ENCODE results near the gene NDUFS6. TPM values are rescaled to one million over a fixed set of nuclear protein-coding genes. Genes with fewer than 3 reads are reported as not detected.

Gene NDUFS6
- polyA plus RNA-seq, 2 of the 4 experiments (the other 2 are of a cell fraction), result 76.0 to 192 TPM

DNA sequence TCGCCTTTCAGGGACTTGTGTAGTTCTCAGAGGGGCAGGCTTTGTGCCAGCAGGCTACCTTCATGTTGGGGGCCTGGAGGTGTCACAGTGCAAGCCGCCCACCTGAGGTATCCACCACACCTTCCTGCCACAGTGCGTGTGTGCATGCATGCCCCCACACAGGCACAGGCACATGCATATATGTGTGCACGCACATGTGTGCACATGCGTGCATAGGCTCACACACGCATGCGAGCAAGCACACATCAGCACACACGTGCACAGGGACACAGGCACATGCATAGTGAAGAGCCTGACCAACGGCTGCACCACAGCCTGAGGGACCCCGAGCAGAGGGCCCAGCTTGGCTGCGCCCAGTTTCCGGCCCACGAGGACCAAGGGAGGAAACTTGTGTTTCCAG lies 45.4 kb downstream of the NDUFS6 start:
- no peak overlapping the region for H3K27ac ChIP-seq
- ChIA-PET POLR2A (no interaction called here), CTCF (no interaction called here)
- 53% methylated on average over 11 of the region's 13 CpGs for WGBS (ENCODE audit: missing lambda C conversion rate)
- no peak for DNase-seq (ENCODE audit: low read depth in 1 of 2, low spot score in 1 of 2)
- H3K4me3 ChIP-seq, result no peak overlapping the region
- ATAC-seq, result no peak
- no peak for FAIRE-seq
- no peaks in the 10 kb centered on the region for H3K9me3 ChIP-seq
- TF ChIP-seq, protein P1, sequence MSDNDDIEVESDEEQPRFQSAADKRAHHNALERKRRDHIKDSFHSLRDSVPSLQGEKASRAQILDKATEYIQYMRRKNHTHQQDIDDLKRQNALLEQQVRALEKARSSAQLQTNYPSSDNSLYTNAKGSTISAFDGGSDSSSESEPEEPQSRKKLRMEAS (IDR thresholded peaks at IDR 0.05), result no peak
- TF ChIP-seq CHD2 (IDR thresholded peaks at IDR 0.05; ENCODE audit: low read length, partially characterized antibody), result no peak
- TF ChIP-seq, protein P2, sequence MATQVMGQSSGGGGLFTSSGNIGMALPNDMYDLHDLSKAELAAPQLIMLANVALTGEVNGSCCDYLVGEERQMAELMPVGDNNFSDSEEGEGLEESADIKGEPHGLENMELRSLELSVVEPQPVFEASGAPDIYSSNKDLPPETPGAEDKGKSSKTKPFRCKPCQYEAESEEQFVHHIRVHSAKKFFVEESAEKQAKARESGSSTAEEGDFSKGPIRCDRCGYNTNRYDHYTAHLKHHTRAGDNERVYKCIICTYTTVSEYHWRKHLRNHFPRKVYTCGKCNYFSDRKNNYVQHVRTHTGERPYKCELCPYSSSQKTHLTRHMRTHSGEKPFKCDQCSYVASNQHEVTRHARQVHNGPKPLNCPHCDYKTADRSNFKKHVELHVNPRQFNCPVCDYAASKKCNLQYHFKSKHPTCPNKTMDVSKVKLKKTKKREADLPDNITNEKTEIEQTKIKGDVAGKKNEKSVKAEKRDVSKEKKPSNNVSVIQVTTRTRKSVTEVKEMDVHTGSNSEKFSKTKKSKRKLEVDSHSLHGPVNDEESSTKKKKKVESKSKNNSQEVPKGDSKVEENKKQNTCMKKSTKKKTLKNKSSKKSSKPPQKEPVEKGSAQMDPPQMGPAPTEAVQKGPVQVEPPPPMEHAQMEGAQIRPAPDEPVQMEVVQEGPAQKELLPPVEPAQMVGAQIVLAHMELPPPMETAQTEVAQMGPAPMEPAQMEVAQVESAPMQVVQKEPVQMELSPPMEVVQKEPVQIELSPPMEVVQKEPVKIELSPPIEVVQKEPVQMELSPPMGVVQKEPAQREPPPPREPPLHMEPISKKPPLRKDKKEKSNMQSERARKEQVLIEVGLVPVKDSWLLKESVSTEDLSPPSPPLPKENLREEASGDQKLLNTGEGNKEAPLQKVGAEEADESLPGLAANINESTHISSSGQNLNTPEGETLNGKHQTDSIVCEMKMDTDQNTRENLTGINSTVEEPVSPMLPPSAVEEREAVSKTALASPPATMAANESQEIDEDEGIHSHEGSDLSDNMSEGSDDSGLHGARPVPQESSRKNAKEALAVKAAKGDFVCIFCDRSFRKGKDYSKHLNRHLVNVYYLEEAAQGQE (IDR thresholded peaks at IDR 0.05), result no peak
- no peak for TF ChIP-seq SREBF2 (IDR thresholded peaks at IDR 0.05)
- no peak for TF ChIP-seq ZSCAN20 (CRISPR knock-in tag; IDR thresholded peaks at IDR 0.05)
- TF ChIP-seq, protein P3, sequence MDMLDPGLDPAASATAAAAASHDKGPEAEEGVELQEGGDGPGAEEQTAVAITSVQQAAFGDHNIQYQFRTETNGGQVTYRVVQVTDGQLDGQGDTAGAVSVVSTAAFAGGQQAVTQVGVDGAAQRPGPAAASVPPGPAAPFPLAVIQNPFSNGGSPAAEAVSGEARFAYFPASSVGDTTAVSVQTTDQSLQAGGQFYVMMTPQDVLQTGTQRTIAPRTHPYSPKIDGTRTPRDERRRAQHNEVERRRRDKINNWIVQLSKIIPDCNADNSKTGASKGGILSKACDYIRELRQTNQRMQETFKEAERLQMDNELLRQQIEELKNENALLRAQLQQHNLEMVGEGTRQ (IDR thresholded peaks at IDR 0.05), result no peak
- TF ChIP-seq FOSL2 (IDR thresholded peaks at IDR 0.05), result no peak
- TF ChIP-seq FOSL2 (CRISPR knock-in tag; IDR thresholded peaks at IDR 0.05), result no peak
- no peak for TF ChIP-seq MYC (IDR thresholded peaks at IDR 0.05; ENCODE audit: borderline replicate concordance, low read length)
- no peak for TF ChIP-seq RARB (CRISPR knock-in tag; IDR thresholded peaks at IDR 0.05)
- TF ChIP-seq EHF (CRISPR knock-in tag; IDR thresholded peaks at IDR 0.05), result no peak
- TF ChIP-seq, protein P4, sequence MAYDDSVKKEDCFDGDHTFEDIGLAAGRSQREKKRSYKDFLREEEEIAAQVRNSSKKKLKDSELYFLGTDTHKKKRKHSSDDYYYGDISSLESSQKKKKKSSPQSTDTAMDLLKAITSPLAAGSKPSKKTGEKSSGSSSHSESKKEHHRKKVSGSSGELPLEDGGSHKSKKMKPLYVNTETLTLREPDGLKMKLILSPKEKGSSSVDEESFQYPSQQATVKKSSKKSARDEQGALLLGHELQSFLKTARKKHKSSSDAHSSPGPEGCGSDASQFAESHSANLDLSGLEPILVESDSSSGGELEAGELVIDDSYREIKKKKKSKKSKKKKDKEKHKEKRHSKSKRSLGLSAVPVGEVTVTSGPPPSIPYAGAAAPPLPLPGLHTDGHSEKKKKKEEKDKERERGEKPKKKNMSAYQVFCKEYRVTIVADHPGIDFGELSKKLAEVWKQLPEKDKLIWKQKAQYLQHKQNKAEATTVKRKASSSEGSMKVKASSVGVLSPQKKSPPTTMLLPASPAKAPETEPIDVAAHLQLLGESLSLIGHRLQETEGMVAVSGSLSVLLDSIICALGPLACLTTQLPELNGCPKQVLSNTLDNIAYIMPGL (CRISPR knock-in tag; IDR thresholded peaks at IDR 0.05; ENCODE audit: borderline replicate concordance), result no peak
- no peak for TF ChIP-seq CHD4 (IDR thresholded peaks at IDR 0.05; ENCODE audit: borderline replicate concordance)
- no peak for TF ChIP-seq KDM1A (IDR thresholded peaks at IDR 0.05; ENCODE audit: low read depth)
- TF ChIP-seq JUN (IDR thresholded peaks at IDR 0.05), result no peak
- no peak for TF ChIP-seq TP53 (CRISPR knock-in tag; IDR thresholded peaks at IDR 0.05)
- TF ChIP-seq CBX2 (IDR thresholded peaks at IDR 0.05; ENCODE audit: borderline replicate concordance, low read depth), result no peak
- no peak for TF ChIP-seq MAFK (IDR thresholded peaks at IDR 0.05; ENCODE audit: partially characterized antibody)
- TF ChIP-seq MAZ (IDR thresholded peaks at IDR 0.05; ENCODE audit: borderline replicate concordance, low read depth, low read length), result no peak
- no peak for TF ChIP-seq EP300 (IDR thresholded peaks at IDR 0.05)
- TF ChIP-seq CBX8 (IDR thresholded peaks at IDR 0.05), result no peak
- H3K4me1 ChIP-seq, result 0 out of 3 replicates have a peak, but pooled peaks cover 3% of the 10 kb centered on the region
- H3K4me2 ChIP-seq, result no peak overlapping the region

DNA sequence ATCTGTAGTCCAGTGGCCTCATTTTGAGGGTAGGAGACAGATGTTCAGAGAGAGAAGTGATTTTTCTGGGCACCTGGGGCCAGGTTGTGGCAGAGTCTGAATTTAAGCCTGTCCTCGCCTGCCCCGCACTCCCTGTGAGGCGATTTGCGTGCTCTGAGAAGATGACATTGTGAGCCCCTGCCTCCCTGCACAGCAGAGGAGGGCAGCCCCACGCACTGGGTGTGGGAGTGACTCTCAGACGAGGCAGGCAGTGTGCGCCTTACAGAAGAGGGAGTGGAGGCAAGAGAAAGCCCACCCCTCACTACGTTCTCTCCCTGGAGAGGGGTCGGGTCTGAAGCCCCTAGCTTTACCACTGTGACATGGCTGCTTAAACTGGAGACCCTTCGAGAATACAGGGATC lies 45.8 kb downstream of the NDUFS6 start:
- Histone ChIP-seq H3K9me3 (no peaks in the 10 kb centered on the region), H3K27ac (no peak overlapping the region), H3K4me1 (0 out of 3 replicates have a peak, but pooled peaks cover 3% of the 10 kb centered on the region), H3K4me2 (no peak overlapping the region), H3K4me3 (no peak overlapping the region)
- FAIRE-seq (no peak), ATAC-seq (no peak), DNase-seq (ENCODE audit: low read depth in 1 of 2, low spot score in 1 of 2) (no peak)
- CTCF ChIA-PET, result no interaction called here
- TF ChIP-seq RAD21 (conservative IDR thresholded peaks at IDR 0.05 in 1 of 2, IDR thresholded peaks at IDR 0.05 in 1 of 2) (no peak), ESRRA (IDR thresholded peaks at IDR 0.05; ENCODE audit: borderline replicate concordance, low read length) (no peak), HOXB5 (CRISPR knock-in tag; IDR thresholded peaks at IDR 0.05) (no peak), TP53 (CRISPR knock-in tag; IDR thresholded peaks at IDR 0.05) (no peak)
- TF ChIP-seq, protein P5, sequence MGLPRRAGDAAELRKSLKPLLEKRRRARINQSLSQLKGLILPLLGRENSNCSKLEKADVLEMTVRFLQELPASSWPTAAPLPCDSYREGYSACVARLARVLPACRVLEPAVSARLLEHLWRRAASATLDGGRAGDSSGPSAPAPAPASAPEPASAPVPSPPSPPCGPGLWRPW (IDR thresholded peaks at IDR 0.05), result no peak
- 28% methylated on average over 7 of the region's 10 CpGs for WGBS (ENCODE audit: missing lambda C conversion rate)
- POLR2A ChIA-PET, result no interaction called here

Data from A549 (cell line).